Uterus (tissue), 4 donors: ENCODE data around the gene ATP5F1D. TPM values are rescaled to one million over a fixed set of nuclear protein-coding genes. Genes with fewer than 3 reads are reported as not detected.

Experiments
- DNase-seq, 2 donors: peaks; one replicate each; pipeline ENCODE4 v3.0.0-alpha.2; 2019 to 2020
- H3K27ac ChIP-seq, 2 donors: fragments of 200-600 bp; sonication (generic); 1 replicate in 1 of 2; 2 replicates in 1 of 2; pipeline ENCODE4 v1.5.1; 2016 to 2018
- H3K27me3 ChIP-seq, 2 donors: fragments of 200-600 bp; sonication (generic); one replicate each; pipeline ENCODE4 v1.5.1; 2018 to 2019; ENCODE audit warnings: control low read depth in 1 of 2
- H3K36me3 ChIP-seq, 2 donors: fragments of 200-600 bp; sonication (generic); one replicate each; pipeline ENCODE4 v1.5.1; 2019; ENCODE audit warnings: control low read depth in 1 of 2
- H3K4me1 ChIP-seq, 2 donors: fragments of 200-600 bp; sonication (generic); one replicate each; pipeline ENCODE4 v1.5.1; 2018 to 2019; ENCODE audit warnings: control low read depth in 1 of 2
- H3K4me3 ChIP-seq, 2 donors: fragments of 200-600 bp; sonication (generic); 1 replicate in 1 of 2; 2 replicates in 1 of 2; pipeline ENCODE4 v1.5.1; 2018 to 2019; ENCODE audit warnings: mild to moderate bottlenecking in 1 of 2
- H3K9me3 ChIP-seq, 2 donors: fragments of 200-600 bp; sonication (generic); one replicate each; pipeline ENCODE4 v1.5.1; 2019; ENCODE audit warnings: control low read depth in 1 of 2
- CTCF ChIP-seq, 4 experiments: fragments of 200-600 bp in 2 of 4; fragments of 450-650 bp in 2 of 4; sonication (generic) in 2 of 4; IDR thresholded peaks; one replicate each; pipeline ENCODE4 v1.5.1; 2016 to 2019; ENCODE audit warnings: antibody characterized with exemption in 4 of 4, mild to moderate bottlenecking in 2 of 4, moderate library complexity in 1 of 4
- POLR2A ChIP-seq, 2 donors: fragments of 450-650 bp; IDR thresholded peaks; one replicate each; pipeline ENCODE4 v1.6.1; 2016; ENCODE audit warnings: antibody characterized with exemption in 2 of 2, mild to moderate bottlenecking in 1 of 2, moderate library complexity in 1 of 2
- intact Hi-C: fragments of 100-400 bp; cut with DNase I; formaldehyde crosslinking; loops from one replicate; pipeline ENCODE4 v1.15.1; 2023; ENCODE audit warnings: low total_unique reads
- total RNA-seq, 4 donors: library from RNA; depleted of rRNA in 3 of 4; stranded (reverse); fragments of >200 nt in 3 of 4; gene quantifications; one replicate each; pipeline versions ENCODE4 v1.1.0 to v1.2.4, GENCODE V29; 2014 to 2023
- donor health status: DM: yes; HTN: yes; CAD: no.

The ATP5F1D gene
- total RNA-seq, 4 donors from 2014 or later, result 4.7 to 164 (median 68.9) TPM

- peak overlapping the region; percentile 94 to 95 for H3K27ac ChIP-seq
- no peaks in the 10 kb centered on the region for H3K9me3 ChIP-seq
- TF ChIP-seq POLR2A (IDR thresholded peaks at IDR 0.05) (no peak), CTCF (IDR thresholded peaks at IDR 0.05) (peak in 1 of 4 experiments; percentile 11)
- H3K4me1 ChIP-seq, result peaks cover 12 to 61% of the 10 kb centered on the region in 2 donors
- H3K27me3 ChIP-seq, result no peaks in the 10 kb centered on the region
- DNase-seq, result no peak
- no peaks in the 10 kb centered on the region for H3K36me3 ChIP-seq
- peak overlapping the region; percentile 6 to 17 for H3K4me3 ChIP-seq
- intact Hi-C loops, result no loop called here
These were observed 17.2 kb downstream of the ATP5F1D start for GRCh38 chr19:1258707-1259205.

- H3K4me3 ChIP-seq, result peak overlapping the region; percentile 6 to 17
These were observed 17.8 kb downstream of the ATP5F1D start for GRCh38 chr19:1259206-1259875.

GRCh38 chr19:1259876-1260748 lies 18.6 kb downstream of the ATP5F1D start:
- no peaks in the 10 kb centered on the region for H3K36me3 ChIP-seq
- no peak for DNase-seq
- no peaks in the 10 kb centered on the region for H3K9me3 ChIP-seq
- H3K27ac ChIP-seq, result peak overlapping the region; percentile 94 to 95
- no peaks in the 10 kb centered on the region for H3K27me3 ChIP-seq
- intact Hi-C loops, result no loop called here
- no peak for TF ChIP-seq CTCF (IDR thresholded peaks at IDR 0.05)
- TF ChIP-seq POLR2A (IDR thresholded peaks at IDR 0.05), result no peak
- H3K4me3 ChIP-seq, result peak overlapping the region; percentile 21 to 28
- H3K4me1 ChIP-seq, result peaks cover 15 to 49% of the 10 kb centered on the region in 2 donors

More at GRCh38 chr19:1259206-1259875, 17.8 kb downstream of the ATP5F1D start:
- H3K27ac ChIP-seq, result peak overlapping the region; percentile 94 to 95
- no peaks in the 10 kb centered on the region for H3K9me3 ChIP-seq
- H3K27me3 ChIP-seq, result no peaks in the 10 kb centered on the region
- intact Hi-C loops, result no loop called here
- TF ChIP-seq CTCF (IDR thresholded peaks at IDR 0.05), result no peak
- peak; percentile 8 to 49 for TF ChIP-seq POLR2A (IDR thresholded peaks at IDR 0.05)
- peak; percentile 67 to 76 for DNase-seq
- peaks cover 12 to 55% of the 10 kb centered on the region in 2 donors for H3K4me1 ChIP-seq
- H3K36me3 ChIP-seq, result no peaks in the 10 kb centered on the region

GRCh38 chr19:1260749-1261537 lies 19.4 kb downstream of the ATP5F1D start:
- Histone ChIP-seq H3K27me3 (no peaks in the 10 kb centered on the region), H3K27ac (peak overlapping the region; percentile 94 to 95), H3K36me3 (no peaks in the 10 kb centered on the region), H3K4me3 (peak overlapping the region; percentile 48 to 59), H3K4me1 (peaks cover 22 to 57% of the 10 kb centered on the region in 2 donors), H3K9me3 (no peaks in the 10 kb centered on the region)
- peak; percentile 96 to 99 for DNase-seq
- TF ChIP-seq POLR2A (IDR thresholded peaks at IDR 0.05), result peak; percentile 50 to 95
- no peak for TF ChIP-seq CTCF (IDR thresholded peaks at IDR 0.05)
- intact Hi-C loops, result no loop called here
